Activated CD4-positive, alpha-beta T cell treated with anti-CD3 and anti-CD28 coated beads, Interleukin-10, Interleukin-2, amounts not matched to agents 100 ng/mL and 50 ng/mL, durations not matched to agents 16 hours and 8 hours (primary cell): Measurements from ENCODE around the gene GLB1L.

Experiments used
- DNase-seq: peaks from one replicate; pipeline ENCODE4 v3.0.0-alpha.2; 2020

GLB1L gene

DNA sequence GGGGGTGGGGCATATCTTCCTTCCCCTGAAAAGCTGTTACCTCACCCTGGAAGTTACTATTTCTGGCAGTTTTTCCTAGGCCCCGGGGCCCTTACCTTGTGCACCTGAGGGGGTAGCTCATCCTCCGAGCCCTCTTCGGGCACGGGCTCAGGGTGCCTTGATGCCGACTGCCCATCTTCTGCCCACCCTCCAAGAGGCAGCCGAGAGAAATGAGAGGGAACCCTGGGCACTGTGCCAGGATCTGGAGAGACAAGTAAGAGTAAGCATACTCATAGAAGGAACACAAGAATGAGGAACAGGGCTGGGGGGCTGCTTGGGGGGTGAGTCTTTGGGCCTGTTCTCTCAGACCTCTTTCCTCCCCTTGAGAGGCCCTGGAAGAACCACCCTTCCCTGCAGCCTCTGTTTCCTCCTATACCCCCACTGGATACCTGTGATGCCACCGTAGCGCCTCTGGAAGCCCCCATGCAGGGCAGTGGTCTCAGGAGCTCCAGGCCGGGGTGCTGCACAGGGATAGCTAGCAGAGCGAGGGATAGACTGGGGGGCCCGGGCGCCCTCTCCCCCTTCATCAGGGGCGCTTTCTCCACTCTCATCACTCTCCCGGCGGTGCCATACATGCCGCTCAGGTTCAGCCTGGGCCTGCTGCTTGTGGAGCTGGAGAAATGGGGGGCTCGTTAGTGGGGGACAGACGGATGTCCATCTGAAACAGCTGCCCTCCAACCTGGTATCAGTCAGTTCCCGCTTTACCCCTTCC lies 24.4 kb downstream of the GLB1L start:
- DNase-seq: no peak

DNA sequence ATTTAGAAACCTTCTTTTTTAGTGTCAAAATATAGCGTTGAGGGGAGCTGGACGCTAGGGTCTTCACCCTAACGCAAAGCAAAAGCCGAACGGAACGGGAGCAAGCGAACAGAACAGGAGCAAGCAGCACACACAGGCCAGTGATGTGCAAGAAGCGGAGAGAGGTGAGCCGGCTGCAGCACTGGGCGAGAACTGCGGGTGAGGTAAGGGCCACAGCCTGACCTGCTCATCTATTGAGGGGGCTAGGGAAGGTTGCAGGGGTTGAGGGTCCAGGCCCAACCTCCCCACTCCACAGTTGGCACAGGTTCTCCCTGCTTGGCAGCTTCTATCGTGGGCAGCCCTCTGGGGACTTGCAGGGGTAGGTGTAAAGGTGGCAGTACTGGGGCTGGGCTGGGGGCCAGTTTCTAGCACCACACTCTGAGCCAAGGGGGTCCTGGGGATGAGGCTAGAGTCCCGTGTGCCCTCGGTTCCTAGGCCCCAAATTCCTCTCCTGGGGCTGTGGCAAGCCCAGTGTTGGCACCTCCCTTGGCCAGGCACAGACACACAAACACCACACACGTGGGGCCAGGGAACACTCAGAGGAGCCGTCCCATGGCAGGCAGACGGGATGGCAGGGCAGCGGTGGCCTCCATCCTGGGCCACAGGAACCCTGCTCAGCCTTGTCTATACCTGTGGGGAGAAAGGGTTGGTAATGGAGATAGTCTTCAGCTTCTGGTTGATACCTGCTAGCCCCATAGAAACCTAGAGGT lies 25.3 kb downstream of the GLB1L start:
- no peak for DNase-seq

DNA sequence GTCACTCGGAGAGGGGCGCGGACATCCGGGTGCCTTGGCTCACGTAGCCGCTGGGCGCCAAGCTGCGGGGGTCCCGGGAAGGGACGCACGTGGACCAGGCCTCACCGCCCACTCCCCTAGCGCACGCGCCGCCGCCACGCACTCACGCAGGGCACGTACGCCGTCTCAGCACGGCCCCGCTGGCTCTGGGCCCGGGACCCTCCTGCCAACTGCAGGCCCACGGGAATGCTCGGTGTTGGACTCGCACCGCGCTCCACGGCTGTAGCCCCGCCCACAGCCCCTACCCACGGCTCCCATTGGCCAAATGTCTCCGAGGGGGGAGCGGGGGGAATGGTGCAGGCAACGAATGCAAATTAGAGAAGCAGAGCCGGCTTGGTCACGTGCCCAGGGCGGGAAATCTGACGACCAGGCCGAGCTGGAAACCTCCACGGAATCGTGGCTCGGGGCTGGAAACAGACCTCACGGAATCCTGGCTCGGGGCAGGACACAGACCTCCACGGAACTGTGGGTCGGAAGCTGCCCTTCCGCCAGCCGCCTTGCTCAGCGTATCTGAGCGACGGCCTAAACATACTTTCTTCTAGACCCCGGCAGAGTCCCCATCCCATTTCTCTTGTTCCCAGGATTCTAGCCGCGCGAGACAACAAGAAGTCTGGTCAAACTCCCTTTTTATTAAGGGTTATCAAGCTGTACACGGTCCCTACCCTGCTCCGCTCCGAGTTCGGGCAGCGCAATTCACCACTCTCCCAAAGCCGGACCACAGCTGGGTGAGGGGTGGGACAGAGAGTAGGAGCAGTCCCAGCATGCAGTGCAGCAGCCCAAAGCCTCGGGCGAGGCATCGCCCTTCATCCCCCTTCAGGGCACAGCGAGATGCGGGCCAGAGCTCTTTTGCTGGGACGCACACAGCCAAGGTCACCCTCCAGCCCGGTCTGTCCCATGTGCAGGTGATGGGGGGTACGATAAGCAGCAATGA lies 26.2 kb downstream of the GLB1L start, which contains the start of gene ABCB6:
Gene ABCB6 (minus strand): TSS at position 227 of the 970 bp plus-strand sequence. CDS start 285 bp downstream, outside the sequence.
- DNase-seq: peak; percentile 93

DNA sequence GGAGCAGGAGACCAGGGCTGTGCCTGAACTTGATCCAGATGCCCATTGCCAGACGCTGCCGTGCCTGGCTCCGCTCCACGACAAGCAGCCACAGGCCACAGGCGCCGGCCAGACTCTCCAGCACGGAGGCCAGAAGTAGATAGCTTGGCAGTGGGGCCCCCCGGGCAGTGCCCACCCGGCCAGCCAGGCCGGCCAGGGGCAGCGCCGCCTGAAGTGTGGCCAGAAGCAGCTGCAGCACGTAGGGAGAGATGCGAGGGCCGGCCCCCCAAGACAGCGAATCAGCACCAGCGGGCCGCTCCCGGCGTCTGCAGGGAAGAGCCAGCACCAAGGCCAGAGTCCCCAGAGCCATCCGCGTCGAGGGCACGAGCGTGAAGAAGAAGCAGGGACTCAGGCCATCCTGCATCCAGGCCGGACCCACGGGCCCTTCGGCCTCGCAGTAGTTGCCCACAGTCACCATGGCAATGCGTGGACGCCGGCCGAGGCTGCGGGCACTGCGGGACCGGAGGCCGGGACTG lies 27.0 kb downstream of the GLB1L start:
- no peak for DNase-seq

DNA sequence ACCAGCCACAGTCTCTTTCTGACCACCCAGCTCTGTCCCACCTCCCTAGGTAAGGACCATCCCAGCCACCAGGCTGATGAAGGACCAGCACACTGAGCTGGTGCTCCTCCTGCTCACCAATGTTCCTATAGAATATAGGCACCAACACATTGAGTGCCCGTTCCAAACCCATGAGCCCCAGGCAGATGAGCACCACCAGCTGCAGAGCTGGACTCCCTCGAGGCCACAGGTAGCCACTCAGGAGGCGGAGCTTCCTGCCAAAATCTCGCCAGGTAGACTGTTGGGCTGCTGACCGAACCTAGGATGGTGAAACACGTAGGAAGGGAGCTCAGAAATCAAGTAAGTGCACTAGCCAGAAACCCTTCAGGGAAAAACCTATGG lies 28.7 kb downstream of the GLB1L start:
- no peak for DNase-seq

DNA sequence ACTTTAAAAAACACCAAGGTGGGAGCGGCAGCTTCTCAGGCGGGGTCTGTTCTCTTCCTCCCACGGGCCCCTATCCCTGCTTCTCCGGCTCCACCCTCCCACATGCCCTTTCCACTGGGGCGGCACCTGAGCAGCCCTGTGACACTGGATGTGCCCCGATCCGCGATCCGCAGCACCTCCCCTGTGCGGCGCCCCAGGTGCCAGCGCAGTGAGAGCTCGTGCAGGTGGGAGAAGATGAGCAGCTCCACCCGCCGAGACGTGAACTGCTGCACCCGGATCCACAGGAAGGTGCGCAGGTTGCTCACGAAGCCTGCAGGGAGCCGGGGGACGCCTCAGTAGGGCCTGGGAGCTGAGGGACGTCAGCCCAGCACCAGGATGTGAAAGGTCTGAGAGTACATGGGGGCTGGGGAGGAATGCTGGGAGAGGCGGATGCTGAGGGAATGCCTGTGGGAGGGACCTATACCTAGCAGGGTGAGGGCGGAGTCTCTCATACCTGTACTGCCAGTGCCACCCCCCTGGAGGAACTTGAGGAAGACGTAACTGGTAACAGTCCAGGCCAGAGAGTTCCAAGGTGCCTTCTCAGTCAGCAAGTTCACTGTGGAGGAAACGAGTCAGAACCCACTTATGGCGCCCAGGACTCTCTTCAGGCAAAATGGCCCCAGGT lies 29.2 kb downstream of the GLB1L start:
- peak; percentile 20 for DNase-seq

DNA sequence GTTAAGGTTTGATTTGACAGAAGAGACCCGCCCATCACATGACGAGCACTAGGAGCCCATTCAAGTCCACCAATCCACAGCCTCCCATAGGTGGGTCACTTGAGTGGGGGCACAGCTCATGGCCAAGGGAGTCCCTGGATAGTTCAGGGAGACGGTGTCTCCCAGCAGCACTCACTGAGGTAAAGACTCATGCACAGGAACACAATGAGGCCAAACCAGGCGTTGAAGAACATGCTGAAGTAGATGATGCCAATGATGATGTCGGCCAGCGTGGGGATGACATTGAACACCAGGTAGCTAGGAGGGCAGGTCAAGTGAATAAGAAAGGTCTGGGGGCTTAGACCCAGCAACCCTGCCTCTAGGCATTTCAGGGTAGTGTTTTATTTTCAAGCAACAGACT lies 30.5 kb downstream of the GLB1L start:
- no peak for DNase-seq

DNA sequence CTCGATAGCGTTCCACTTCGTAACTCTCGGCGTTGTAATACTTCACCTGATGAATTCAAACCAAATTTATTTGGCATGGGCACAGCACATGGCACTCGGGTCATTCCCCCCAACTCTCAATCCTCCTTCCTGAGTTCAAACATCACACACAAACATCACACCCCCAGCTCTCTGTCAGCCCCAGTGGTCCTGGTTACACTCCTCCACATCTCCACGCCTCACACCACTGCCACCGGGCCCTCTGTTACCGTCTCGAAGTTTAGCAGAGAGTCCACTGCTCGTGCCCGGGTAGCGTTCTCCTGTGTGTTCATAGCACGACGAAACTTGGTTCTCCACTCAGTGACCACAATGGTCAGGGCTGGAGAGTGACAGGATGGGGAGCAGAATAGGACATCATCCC lies 31.1 kb downstream of the GLB1L start:
- DNase-seq: no peak

DNA sequence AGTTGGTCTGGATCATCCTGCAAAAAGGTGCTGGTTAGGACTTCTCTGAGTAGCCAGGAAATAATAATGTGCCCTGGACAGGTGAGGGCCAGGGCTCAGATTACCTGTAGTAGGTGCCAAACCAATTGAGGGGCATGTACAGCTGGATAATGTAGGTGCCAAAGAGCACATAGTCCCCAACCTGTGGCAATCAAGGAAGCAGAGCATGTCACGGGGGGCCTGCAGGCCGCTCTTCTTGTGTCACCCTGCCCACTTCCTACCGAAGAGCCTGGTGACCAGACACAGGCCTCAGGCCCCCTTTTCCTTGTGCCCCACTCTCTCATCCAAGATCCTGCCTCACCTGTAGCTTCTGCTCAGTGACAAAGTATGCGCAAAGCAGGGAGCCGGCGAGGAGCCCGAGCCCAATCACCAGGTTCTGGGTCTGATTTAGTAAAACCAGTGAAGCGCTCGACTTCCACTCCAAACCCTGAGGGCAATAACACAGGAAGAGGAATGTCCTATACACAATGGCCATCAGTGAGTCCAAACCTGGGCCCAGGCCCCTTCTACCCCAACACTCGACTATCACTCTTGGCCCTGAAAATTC lies 31.7 kb downstream of the GLB1L start:
- no peak for DNase-seq

DNA sequence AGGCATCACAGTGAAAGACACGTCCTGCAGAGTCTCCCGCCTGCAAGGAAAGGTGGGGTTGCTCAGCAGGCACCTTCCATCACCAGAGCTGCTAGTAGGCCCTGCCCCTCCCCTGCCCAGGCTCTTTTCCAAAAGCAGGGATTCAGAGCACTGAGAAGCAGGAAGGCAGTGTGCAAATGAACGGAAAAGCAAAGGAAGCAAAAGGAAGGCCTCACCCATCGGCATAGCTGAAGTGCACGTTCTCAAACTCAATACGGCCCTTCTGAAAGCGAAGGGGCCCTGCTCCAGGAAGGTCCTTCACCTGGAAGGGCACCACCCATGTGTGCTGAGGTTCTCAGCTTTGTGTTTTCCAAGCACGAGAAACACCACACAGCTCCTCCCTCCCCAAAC lies 32.2 kb downstream of the GLB1L start:
- no peak for DNase-seq

DNA sequence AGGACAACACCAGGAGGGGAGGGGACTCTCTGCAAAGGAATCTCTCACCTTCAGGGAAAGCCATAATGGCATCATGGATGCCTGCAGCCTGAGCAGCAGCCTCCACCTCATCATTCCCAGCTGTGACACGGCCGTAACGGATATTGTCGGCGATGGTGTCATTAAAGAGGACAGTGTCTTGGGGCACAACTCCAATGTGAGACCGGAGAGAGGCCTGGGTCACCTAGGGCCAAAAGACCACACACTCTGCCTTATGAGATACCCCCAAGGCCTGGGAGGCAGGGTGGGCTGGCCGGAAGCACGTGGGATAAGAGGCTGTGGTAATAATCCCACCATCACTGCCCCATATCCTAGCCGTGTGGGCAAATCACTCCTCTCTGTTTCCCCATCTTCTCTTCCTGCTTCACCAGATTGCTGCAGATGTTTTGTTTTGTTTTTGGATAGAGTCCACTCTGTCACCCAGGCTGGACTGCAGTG lies 34.3 kb downstream of the GLB1L start:
- no peak for DNase-seq

DNA sequence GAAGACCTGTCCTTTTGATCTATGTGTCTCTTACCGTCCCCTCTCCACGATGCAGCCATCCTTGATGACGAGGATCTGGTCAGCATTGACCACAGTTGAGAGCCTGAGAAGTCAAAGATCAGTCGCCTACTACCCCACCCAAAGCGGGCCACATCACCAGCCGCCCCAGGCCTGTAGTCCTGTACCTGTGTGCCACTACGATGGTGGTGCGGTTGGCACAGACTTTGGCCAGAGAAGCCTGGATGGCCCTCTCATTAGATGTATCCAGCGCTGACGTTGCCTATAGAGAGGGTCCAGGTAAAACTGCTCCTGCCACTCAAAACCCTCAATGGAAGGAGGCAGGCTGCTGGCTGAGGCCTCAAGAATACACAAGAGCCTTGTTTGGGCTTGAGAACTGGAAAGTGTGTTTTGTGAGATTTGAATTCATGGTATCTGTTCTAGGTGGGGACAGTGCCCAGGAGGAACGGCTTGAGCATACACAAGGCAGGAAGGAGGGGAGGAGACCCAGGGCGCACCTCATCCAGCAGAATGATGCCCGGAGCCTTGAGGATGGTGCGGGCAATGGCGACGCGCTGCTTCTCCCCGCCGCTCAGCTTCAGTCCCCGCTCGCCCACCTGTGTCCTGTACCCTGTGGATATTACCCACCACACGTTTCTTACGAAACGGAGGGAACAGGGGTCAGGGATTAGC lies 34.9 kb downstream of the GLB1L start:
- no peak for DNase-seq

DNA sequence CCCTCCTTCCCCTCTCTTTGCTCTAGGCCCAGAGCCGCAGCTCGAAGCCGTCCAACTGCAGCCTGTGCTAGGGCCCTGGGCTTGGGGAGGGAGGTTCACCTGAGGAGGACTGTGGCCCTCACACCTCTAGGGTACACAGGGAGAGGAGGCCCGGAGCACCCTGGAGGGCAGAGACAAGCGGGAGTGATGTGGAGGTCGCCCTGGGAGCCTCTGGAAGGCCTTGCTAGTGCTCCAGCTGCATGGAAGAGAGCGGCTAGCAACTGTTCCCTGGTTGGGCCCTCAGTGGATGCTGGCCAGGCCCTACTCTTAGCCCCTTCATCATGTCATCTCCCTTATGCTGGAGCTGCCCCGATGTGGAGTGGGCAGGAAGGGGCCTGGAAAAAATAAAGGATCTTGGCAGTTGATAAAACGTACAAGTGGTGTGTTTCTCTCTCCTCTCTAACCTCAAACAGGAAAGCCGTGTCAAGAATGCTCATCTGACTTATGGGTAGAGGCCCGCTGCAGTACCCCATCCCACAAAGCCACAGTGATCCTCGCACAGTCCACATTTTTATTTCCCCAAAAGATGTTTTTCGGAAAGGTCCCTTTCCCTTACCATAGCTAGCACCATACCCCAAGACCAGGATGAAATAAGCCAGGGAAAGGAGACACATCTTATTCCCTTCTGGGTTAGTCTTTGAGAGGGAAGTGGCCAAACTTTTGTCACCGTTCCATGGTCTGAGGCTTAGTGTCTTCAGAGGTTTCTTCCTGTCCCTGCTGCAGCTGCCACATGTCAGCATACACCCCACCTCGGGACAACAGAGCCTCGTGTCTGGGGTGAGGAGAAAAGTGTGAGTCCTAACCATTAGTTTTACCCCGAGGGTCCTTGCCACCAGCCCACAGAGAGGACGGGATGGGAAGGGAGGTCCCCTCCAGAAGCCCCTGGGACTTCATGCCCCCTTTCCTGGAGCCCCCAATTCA lies 35.7 kb downstream of the GLB1L start:
- DNase-seq: peak; percentile 10

DNA sequence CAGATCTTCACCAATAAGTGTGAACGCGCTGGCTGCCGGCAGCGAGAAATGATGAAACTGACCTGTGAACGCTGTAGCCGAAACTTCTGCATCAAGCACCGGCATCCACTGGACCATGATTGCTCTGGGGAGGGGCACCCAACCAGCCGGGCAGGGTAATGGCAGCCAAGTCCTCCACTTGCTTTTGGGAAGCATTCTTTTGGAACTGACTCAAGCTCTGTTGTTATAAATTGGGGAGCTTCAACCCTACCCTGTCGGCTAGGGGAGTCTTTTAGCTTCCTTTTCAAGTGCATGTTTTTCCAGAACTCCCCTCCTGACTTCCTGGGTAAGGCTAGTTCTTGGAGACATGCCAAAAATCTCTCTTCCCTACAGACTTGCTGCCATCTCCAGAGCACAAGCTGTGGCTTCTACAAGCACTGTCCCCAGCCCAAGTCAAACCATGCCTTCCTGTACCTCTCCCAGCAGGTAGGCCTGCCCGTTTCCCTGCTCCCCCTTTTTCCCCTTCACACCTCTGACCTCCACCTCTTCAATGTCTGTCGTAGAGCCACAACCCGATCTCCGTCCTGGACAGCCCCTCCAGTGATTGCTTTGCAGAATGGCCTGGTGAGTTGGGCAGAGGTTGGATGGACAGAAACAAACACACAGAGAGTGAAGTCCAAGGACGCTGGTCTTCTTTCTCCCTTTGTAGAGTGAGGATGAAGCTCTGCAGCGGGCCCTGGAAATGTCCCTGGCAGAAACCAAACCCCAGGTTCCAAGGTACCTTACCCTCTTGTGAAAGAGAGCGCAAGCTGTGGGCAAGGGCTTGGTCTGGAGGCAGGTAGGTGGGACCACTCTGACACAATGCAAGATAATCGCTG lies 37.1 kb downstream of the GLB1L start:
- no peak for DNase-seq

DNA sequence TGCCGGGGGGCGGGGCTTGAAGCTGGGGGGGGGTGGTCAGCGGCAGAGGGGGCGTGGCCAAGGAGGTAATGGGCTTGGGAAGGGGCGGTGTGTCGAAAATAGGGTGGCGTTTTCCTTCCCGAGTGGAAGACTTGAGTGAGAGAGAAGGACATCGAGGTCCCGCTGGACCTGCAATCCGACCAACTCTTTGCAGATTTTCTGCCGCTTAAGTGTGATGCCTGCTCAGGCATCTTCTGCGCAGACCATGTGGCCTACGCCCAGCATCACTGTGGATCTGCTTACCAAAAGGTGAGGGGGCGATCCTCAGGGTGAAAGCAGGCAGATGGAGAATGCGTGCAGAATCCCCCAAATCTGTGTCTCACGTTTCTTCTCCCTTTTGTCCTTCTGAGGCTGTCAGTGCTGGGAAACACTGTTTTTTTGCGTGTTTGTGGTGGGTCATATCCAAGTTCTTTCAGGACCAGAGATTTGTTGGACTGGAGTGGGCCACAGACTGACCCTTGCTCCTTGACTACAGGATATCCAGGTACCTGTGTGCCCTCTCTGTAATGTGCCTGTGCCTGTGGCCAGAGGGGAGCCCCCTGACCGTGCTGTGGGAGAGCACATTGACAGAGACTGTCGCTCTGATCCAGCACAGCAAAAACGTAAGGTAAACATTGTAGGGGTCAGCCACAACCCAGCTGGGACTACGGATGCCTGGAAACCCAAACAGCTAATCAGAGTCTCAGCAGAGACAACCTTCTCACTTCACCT lies 37.9 kb downstream of the GLB1L start:
- DNase-seq: no peak

DNA sequence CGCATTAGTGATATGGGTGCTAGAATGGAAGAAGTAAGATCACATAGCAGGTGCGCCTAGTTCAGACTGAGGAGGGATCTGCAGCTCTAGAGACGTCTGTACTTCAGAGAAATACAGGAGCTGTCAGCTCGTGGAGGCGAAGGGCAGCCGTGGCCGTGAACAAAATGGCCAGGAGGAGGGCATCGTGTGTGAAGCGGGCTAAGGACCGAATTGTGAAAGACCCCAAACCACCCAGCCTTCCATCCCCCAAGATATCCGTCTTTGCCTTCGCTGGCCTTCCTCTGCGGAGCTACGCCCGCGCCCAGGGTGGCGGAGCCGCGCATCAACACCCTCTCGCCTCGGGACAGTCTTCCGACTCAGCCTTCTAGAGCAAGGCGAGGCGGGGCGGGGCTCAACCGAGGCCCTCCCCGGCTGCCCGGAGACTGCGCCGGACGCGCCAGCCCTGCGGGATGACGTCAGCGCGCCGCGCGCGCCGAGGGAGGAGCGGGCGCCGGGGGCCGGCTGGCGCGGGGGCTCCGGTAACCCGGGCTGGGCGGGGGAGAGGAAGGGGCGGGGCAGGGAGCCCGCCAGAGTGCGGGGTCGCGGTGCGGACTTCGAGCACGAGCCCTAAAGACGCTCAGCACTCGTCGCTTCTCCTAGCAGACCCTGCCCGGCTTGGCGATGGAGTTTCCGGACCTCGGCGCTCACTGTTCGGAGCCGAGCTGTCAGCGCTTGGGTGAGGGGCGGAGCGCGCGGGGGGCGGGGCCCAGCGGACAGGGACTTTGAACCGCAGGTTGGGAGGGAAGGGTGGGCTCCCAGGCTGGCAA lies 38.7 kb downstream of the GLB1L start, which contains the start of gene ZFAND2B:
Gene ZFAND2B (plus strand): TSS at position 455 of the 806 bp plus-strand sequence. CDS start 206 bp downstream, at position 661.
- DNase-seq: peak; percentile 96

DNA sequence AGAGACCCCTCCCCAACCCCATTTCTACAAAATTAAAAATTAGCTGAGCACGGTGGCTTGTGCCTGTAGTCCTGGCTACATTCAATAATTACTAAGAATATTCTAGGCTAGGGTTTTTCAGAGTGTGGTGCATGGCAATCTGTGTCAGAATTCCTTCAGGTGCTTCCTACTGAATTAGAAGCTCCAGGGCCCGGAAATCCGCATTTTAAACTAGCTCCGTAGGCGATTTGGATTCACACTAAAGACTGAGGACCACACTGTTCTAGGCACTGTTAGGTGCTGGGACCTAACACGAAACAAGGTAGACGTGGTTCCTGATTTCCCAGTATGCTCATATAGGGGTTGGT lies 39.3 kb downstream of the GLB1L start:
- DNase-seq: no peak
